Loucy (cell line): ENCODE data around the gene SEMA3D.

Experiments used
- CTCF ChIP-seq: fragments of 200-600 bp; sonication (generic); conservative IDR thresholded peaks from 2 replicates; pipeline ENCODE4 v1.5.1; 2014; ENCODE audit warnings: mild to moderate bottlenecking, antibody characterized with exemption, low read length
- EZH2phosphoT487 ChIP-seq: fragments of 200-600 bp; IDR thresholded peaks from 2 replicates; pipeline ENCODE4 v1.6.1; 2018; ENCODE audit warnings: antibody characterized with exemption, mild to moderate bottlenecking, moderate library complexity, borderline replicate concordance

GRCh38 chr7:85205754-85206153, 18.9 kb upstream of the SEMA3D start:
- TF ChIP-seq CTCF (no peak), EZH2phosphoT487 (no peak)
